ENCODE data around the gene PDE7B.

GRCh38 chr6:135906542-135906941 lies 55.0 kb downstream of the PDE7B start:
- TF ChIP-seq CTCF (IDR thresholded peaks at IDR 0.05; ENCODE audit: low read length) (no peak), EZH2 (IDR thresholded peaks at IDR 0.05; ENCODE audit: borderline replicate concordance, low read length) (no peak)

Measured in OCI-LY1 (cell line).